Measurements from ENCODE around the gene CABLES1.

Gene CABLES1

GRCh38 chr18:23276451-23276850 lies 141.2 kb downstream of the CABLES1 start:
- DNase-seq (ENCODE audit: low read depth): no peak
- no peak overlapping the region for H3K4me3 ChIP-seq (ENCODE audit: low read depth, low read length)
- TF ChIP-seq CTCF (conservative IDR thresholded peaks at IDR 0.05; ENCODE audit: low read depth, low read length): no peak

GRCh38 chr18:23277399-23277798 lies 142.1 kb downstream of the CABLES1 start:
- DNase-seq (ENCODE audit: low read depth): no peak
- no peak overlapping the region for H3K4me3 ChIP-seq (ENCODE audit: low read depth, low read length)
- TF ChIP-seq CTCF (conservative IDR thresholded peaks at IDR 0.05; ENCODE audit: low read depth, low read length): no peak

GRCh38 chr18:23279931-23280330 lies 144.6 kb downstream of the CABLES1 start:
- DNase-seq (ENCODE audit: low read depth): no peak
- no peak overlapping the region for H3K4me3 ChIP-seq (ENCODE audit: low read depth, low read length)
- no peak for TF ChIP-seq CTCF (conservative IDR thresholded peaks at IDR 0.05; ENCODE audit: low read depth, low read length)

GRCh38 chr18:23280844-23281243 lies 145.6 kb downstream of the CABLES1 start:
- no peak overlapping the region for H3K4me3 ChIP-seq (ENCODE audit: low read depth, low read length)
- no peak for TF ChIP-seq CTCF (conservative IDR thresholded peaks at IDR 0.05; ENCODE audit: low read depth, low read length)

GRCh38 chr18:23281626-23282436 lies 146.5 kb downstream of the CABLES1 start:
- peak; percentile 56 for DNase-seq (ENCODE audit: low read depth)

More at GRCh38 chr18:23280844-23281243, 145.6 kb downstream of the CABLES1 start:
- no peak for DNase-seq (ENCODE audit: low read depth)

GRCh38 chr18:23282437-23282781 lies 147.1 kb downstream of the CABLES1 start:
- no peak overlapping the region for H3K4me3 ChIP-seq (ENCODE audit: low read depth, low read length)
- DNase-seq (ENCODE audit: low read depth): no peak
- no peak for TF ChIP-seq CTCF (conservative IDR thresholded peaks at IDR 0.05; ENCODE audit: low read depth, low read length)

More at GRCh38 chr18:23281626-23282436, 146.5 kb downstream of the CABLES1 start:
- H3K4me3 ChIP-seq (ENCODE audit: low read depth, low read length): no peak overlapping the region
- TF ChIP-seq CTCF (conservative IDR thresholded peaks at IDR 0.05; ENCODE audit: low read depth, low read length): no peak

GRCh38 chr18:23283916-23284430 lies 148.7 kb downstream of the CABLES1 start:
- DNase-seq (ENCODE audit: low read depth): peak; percentile 60
- TF ChIP-seq CTCF (conservative IDR thresholded peaks at IDR 0.05; ENCODE audit: low read depth, low read length): no peak
- H3K4me3 ChIP-seq (ENCODE audit: low read depth, low read length): no peak overlapping the region
